Ovary (tissue), 3 donors: ENCODE measurements around the gene NKX1-2.

ENCODE experiments used
- CTCF ChIP-seq, 3 donors: fragments of 450-650 bp in 2 of 3; fragments of 200-600 bp in 1 of 3; IDR thresholded peaks; one replicate each; pipeline versions ENCODE4 v1.5.1 to v1.8.0; 2016 to 2022; ENCODE audit warnings: antibody characterized with exemption in 3 of 3, mild to moderate bottlenecking in 1 of 3
- POLR2A ChIP-seq: fragments of 450-650 bp; IDR thresholded peaks from one replicate; pipeline ENCODE4 v1.6.1; 2017; ENCODE audit warnings: antibody characterized with exemption, mild to moderate bottlenecking, moderate library complexity
- donor health status: DM: no; HTN: no; CAD: no.

GRCh38 chr10:124450012-124450782 lies at the start of gene NKX1-2:
- TF ChIP-seq POLR2A: no peak
- TF ChIP-seq CTCF (IDR thresholded peaks at IDR 0.05): no peak
